ENCODE data around the gene ADARB2. TPM values are rescaled to one million over a fixed set of nuclear protein-coding genes. Genes with fewer than 3 reads are reported as not detected.

ADARB2 gene
- total RNA-seq, 1 donor from 2014 or later = 0.08 TPM

GRCh38 chr10:1130226-1130625, 607.1 kb downstream of the ADARB2 start:
- Histone ChIP-seq H3K27me3 (ENCODE audit: control insufficient read depth, insufficient read depth, low read length) (no peaks in the 10 kb centered on the region), H3K36me3 (ENCODE audit: control insufficient read depth, insufficient read depth, low read length) (peaks cover 1% of the 10 kb centered on the region), H3K4me3 (ENCODE audit: low read depth, low read length) (no peak overlapping the region)
- no peak for DNase-seq (ENCODE audit: low read depth)
- no peak for TF ChIP-seq CTCF (IDR thresholded peaks at IDR 0.05; ENCODE audit: insufficient read depth, low read length, poor library complexity, severe bottlenecking)

DNA sequence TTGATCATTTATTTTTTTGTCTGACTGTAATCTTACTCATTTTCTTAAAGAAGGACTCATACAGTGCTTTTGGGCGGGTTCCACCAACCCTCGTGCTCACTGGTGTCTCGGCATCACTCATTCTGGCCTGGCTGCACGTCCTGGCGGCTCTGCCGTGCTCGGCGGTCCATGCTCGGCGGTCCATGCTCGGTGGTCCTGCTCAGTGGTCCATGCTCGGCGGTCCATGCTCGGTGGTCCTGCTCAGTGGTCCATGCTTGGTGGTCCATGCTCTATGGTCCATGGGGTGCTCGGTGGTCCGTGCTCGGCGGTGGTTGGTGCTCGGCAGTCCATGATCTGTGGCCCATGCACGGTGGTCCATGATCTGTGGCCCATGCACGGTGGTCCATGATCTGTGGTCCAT, 608.7 kb downstream of the ADARB2 start:
- Histone ChIP-seq H3K36me3 (ENCODE audit: control insufficient read depth, insufficient read depth, low read length) (peaks cover 1% of the 10 kb centered on the region), H3K27me3 (ENCODE audit: control insufficient read depth, insufficient read depth, low read length) (no peaks in the 10 kb centered on the region), H3K4me3 (ENCODE audit: low read depth, low read length) (no peak overlapping the region)
- no peak for TF ChIP-seq CTCF (IDR thresholded peaks at IDR 0.05; ENCODE audit: insufficient read depth, low read length, poor library complexity, severe bottlenecking)
- no peak for DNase-seq (ENCODE audit: low read depth)

GRCh38 chr10:1128115-1128514, 609.2 kb downstream of the ADARB2 start:
- no peak overlapping the region for H3K4me3 ChIP-seq (ENCODE audit: low read depth, low read length)
- peaks cover 1% of the 10 kb centered on the region for H3K36me3 ChIP-seq (ENCODE audit: control insufficient read depth, insufficient read depth, low read length)
- DNase-seq (ENCODE audit: low read depth) = no peak
- no peaks in the 10 kb centered on the region for H3K27me3 ChIP-seq (ENCODE audit: control insufficient read depth, insufficient read depth, low read length)
- TF ChIP-seq CTCF (IDR thresholded peaks at IDR 0.05; ENCODE audit: insufficient read depth, low read length, poor library complexity, severe bottlenecking) = no peak

GRCh38 chr10:1127629-1128028, 609.7 kb downstream of the ADARB2 start:
- Histone ChIP-seq H3K27me3 (ENCODE audit: control insufficient read depth, insufficient read depth, low read length) (no peaks in the 10 kb centered on the region), H3K4me3 (ENCODE audit: low read depth, low read length) (no peak overlapping the region), H3K36me3 (ENCODE audit: control insufficient read depth, insufficient read depth, low read length) (peaks cover 1% of the 10 kb centered on the region)
- no peak for TF ChIP-seq CTCF (IDR thresholded peaks at IDR 0.05; ENCODE audit: insufficient read depth, low read length, poor library complexity, severe bottlenecking)
- no peak for DNase-seq (ENCODE audit: low read depth)

Data from kidney epithelial cell (primary cell).